Measurements from ENCODE around the gene CTCF.
A peak's percentile ranks its signal among the peaks of the same experiment; 100 is the strongest.

The CTCF gene

GRCh38 chr16:67648088-67648763 lies 85.9 kb downstream of the CTCF start:
- no peak for TF ChIP-seq CTCF (IDR thresholded peaks at IDR 0.05; ENCODE audit: low read depth, low read length)
- H3K4me3 ChIP-seq (ENCODE audit: low read depth, low read length): no peak overlapping the region

- no peak overlapping the region for H3K4me3 ChIP-seq (ENCODE audit: low read depth, low read length)
- no peak for TF ChIP-seq CTCF (IDR thresholded peaks at IDR 0.05; ENCODE audit: low read depth, low read length)
Observed at GRCh38 chr16:67648764-67649407, 86.6 kb downstream of the CTCF start.

GRCh38 chr16:67649494-67649931 lies 87.2 kb downstream of the CTCF start:
- H3K4me3 ChIP-seq (ENCODE audit: low read depth, low read length): no peak overlapping the region
- no peak for TF ChIP-seq CTCF (IDR thresholded peaks at IDR 0.05; ENCODE audit: low read depth, low read length)

GRCh38 chr16:67650023-67650422 lies 87.7 kb downstream of the CTCF start:
- no peak overlapping the region for H3K4me3 ChIP-seq (ENCODE audit: low read depth, low read length)
- TF ChIP-seq CTCF (IDR thresholded peaks at IDR 0.05; ENCODE audit: low read depth, low read length): no peak

GRCh38 chr16:67651039-67651438 lies 88.7 kb downstream of the CTCF start:
- TF ChIP-seq CTCF (IDR thresholded peaks at IDR 0.05; ENCODE audit: low read depth, low read length): no peak
- no peak overlapping the region for H3K4me3 ChIP-seq (ENCODE audit: low read depth, low read length)

- H3K4me3 ChIP-seq (ENCODE audit: low read depth, low read length): no peak overlapping the region
- no peak for TF ChIP-seq CTCF (IDR thresholded peaks at IDR 0.05; ENCODE audit: low read depth, low read length)
Observed at GRCh38 chr16:67651847-67652246, 89.5 kb downstream of the CTCF start.

GRCh38 chr16:67652578-67653127 lies 90.3 kb downstream of the CTCF start:
- no peak for TF ChIP-seq CTCF (IDR thresholded peaks at IDR 0.05; ENCODE audit: low read depth, low read length)
- H3K4me3 ChIP-seq (ENCODE audit: low read depth, low read length): peak overlapping the region; percentile 58

All from WI38 (cell line).